GM12872 (cell line): ENCODE data around the gene SIM2.

Source experiments
- CTCF ChIP-seq: IDR thresholded peaks from 3 replicates; pipeline ENCODE4 v1.5.1; 2011; ENCODE audit warnings: low read depth, mild to moderate bottlenecking, low read length, moderate library complexity; ENCODE audit not compliant: insufficient read depth

The SIM2 gene

DNA sequence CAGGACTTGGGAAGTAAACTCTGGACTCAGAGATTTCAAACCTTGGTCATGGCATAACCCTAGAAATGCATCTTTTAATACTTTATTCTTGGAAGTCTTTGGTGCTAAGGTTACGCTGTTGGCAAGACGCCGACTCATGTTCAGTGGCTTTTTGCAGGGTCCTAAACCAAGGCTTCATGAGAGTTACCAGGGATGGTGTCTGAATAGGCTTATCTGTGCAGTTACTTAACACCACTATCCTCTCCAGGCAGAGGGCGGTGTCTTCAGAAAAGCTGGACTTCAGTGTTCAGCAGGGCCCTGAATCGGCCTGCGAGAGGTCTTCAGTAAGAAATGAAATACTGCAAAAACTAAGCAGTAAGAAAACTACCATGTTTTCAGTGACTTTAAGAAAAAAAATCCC, 58.3 kb downstream of the SIM2 start:
- no peak for TF ChIP-seq CTCF

DNA sequence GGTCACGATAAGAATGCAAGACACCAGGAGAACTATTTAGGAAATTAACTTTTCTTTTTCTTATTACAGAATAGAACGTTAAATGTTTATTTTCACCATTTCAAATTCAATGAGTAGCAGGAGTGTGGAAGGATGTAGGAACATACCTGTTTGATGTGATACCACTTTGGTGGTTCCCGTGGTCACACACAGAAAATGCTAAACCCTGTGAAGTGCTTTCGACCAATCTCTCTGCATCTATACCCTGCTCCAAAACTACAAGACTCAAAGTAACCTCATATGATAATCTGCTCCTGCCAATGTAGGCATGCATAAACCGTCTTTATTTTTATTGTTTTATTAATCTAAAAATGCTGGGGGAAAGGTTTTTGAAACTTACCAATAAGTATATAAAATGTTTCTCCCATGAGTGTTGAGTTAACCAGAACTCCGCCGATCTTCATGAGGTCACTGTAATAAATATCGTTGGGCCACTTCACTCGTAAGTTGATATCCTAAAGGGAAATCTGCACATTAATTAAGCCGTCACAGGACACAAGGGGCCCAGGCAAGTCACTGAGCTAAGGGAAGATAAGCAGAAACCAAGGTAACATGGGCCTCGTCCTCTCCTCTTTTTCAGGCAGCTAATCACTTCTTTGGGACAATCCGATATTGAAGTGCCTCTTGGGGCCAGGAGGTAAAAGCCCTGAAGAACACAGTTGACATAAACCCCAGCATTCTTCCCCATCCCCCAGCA, 60.6 kb downstream of the SIM2 start:
- TF ChIP-seq CTCF = no peak

DNA sequence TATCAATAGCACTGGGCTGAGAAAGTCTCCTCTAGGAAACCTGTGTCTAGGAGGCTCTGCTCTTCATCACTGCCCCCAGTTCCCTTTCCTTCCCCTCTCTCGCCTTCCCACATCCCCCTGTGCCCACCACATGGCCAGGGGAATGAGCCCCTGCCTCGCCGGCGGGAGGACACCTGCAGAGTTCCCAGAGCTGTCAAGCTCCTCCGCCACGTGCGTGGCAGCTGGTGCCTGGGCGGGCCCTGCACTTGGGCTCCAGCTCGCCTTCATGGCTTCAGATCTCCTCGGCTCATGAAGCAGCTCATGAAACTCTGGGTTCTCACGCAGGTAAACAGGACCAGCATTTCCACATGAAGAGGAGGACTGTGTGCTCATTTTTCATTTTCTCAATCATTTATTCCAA, 62.8 kb downstream of the SIM2 start:
- no peak for TF ChIP-seq CTCF

DNA sequence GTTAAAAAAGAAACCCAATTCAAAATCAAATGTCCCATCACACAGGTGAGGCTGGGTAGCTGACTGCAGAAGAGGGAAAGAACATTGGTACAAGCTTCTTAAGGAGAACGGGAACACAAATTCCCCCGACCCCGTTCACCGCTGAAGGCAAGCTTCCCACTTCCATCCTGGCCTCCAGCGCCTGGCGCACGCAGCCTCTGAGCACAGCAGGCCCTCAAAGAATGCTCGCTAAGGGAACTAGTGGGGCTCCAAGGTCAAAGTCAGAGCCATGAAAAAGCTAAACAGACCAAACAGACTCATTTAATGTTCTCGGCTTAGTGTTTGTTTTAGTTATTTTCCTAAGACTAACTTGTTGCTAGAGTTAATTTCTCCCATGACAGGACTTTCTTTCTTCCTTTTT, 63.7 kb downstream of the SIM2 start:
- no peak for TF ChIP-seq CTCF

GRCh38 chr21:36763305-36763704, 64.4 kb downstream of the SIM2 start:
- no peak for TF ChIP-seq CTCF

GRCh38 chr21:36765229-36765628, 66.3 kb downstream of the SIM2 start:
- TF ChIP-seq CTCF = no peak

DNA sequence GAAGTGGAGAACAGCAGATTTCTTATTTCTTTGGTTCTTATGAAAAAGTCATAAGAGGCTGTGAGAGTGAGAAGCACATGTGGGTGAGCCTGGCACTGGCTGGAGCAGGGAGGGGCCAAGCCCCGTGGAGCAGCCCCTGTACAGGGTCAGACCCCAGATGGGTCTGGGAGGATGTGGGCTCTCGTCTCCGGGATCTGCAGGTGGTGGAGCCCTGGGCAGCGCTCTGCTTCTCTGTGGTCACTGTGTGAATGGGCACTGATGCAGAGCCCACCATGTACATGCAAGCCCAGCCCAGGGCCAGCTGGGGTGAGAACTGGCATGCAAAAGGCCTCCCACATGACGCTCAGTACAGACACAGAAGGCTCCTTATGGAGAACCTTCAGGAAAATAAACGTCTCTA, 67.6 kb downstream of the SIM2 start:
- no peak for TF ChIP-seq CTCF
